Transverse colon (tissue), 4 donors: ENCODE data around the gene PTPRZ1. TPM values are rescaled to one million over a fixed set of nuclear protein-coding genes. Genes with fewer than 3 reads are reported as not detected.

Experiments
- DNase-seq: peaks from one replicate; pipeline ENCODE4 v3.0.0-alpha.2; 2019
- H3K27ac ChIP-seq, 4 donors: fragments of 200-600 bp; sonication (generic); 2 replicates each; pipeline ENCODE4 v1.5.1; 2016 to 2018; ENCODE audit warnings: inconsistent platforms in 4 of 4
- H3K27me3 ChIP-seq: fragments of 200-600 bp; sonication (generic); 2 replicates; pipeline ENCODE4 v1.5.1; 2017; ENCODE audit warnings: inconsistent platforms
- H3K36me3 ChIP-seq, 4 donors: fragments of 200-600 bp; sonication (generic); 2 replicates each; pipeline ENCODE4 v1.5.1; 2017 to 2019; ENCODE audit warnings: inconsistent platforms in 4 of 4
- H3K4me1 ChIP-seq, 4 donors: fragments of 200-600 bp; sonication (generic); 2 replicates each; pipeline ENCODE4 v1.5.1; 2017 to 2020; ENCODE audit warnings: inconsistent platforms in 4 of 4
- H3K4me3 ChIP-seq, 4 donors: fragments of 200-600 bp; sonication (generic); 1 replicate in 1 of 4; 2 replicates in 3 of 4; pipeline versions ENCODE4 v1.5.1 to v1.6.1; 2017 to 2019; ENCODE audit warnings: inconsistent platforms in 4 of 4
- H3K9me3 ChIP-seq, 2 donors: fragments of 200-600 bp; sonication (generic); 2 replicates each; pipeline ENCODE4 v1.5.1; 2017 to 2019; ENCODE audit warnings: inconsistent platforms in 2 of 2
- EP300 ChIP-seq: sonication (generic); formaldehyde crosslinking; IDR thresholded peaks from one replicate; pipeline ENCODE4 v1.6.1; 2017; ENCODE audit warnings: antibody characterized with exemption, low read depth
- POLR2A ChIP-seq: fragments of 450-650 bp; IDR thresholded peaks from one replicate; pipeline ENCODE4 v1.6.1; 2016; ENCODE audit warnings: antibody characterized with exemption, mild to moderate bottlenecking, moderate library complexity
- POLR2AphosphoS5 ChIP-seq, 3 donors: sonication (generic); formaldehyde crosslinking; IDR thresholded peaks; one replicate each; pipeline ENCODE4 v1.6.1; 2016; ENCODE audit warnings: antibody characterized with exemption in 3 of 3
- WGBS, 2 donors: methylation state at CpG; one replicate each; pipeline ENCODE4 v1.1.5; 2018; ENCODE audit warnings: low coverage in 1 of 2; 5-methylcytosine and 5-hydroxymethylcytosine counted together
- in situ Hi-C, 4 donors: fragments of 200-750 bp; cut with MboI; loops; one replicate each; pipeline versions ENCODE4 v1.15.0 to v1.15.1; 2017; ENCODE audit warnings: low sequenced_read_pairs in 3 of 4, low pct_ligation_motif_present in 1 of 4, low pct_unique_long_range_greater_than_20kb in 1 of 4
- intact Hi-C: fragments of 100-400 bp; cut with DNase I; formaldehyde crosslinking; loops from one replicate; pipeline ENCODE4 v1.15.1; 2023; ENCODE audit warnings: low total_unique reads
- total RNA-seq, 4 donors: library from RNA; depleted of rRNA; stranded (reverse); fragments of >200 nt; gene quantifications; one replicate each; pipeline ENCODE4 v1.1.0, GENCODE V29; 2016
- TF ChIP-seq, protein P1 (sequence below), 5 experiments: fragments of 200-600 bp in 3 of 5; fragments of 450-650 bp in 2 of 5; sonication (generic) in 3 of 5; IDR thresholded peaks; 1 replicate in 2 of 5; 2 replicates in 3 of 5; pipeline ENCODE4 v1.5.1; 2016 to 2017; ENCODE audit warnings: antibody characterized with exemption in 5 of 5, inconsistent platforms in 3 of 5, mild to moderate bottlenecking in 2 of 5, moderate library complexity in 1 of 5

Gene PTPRZ1
- total RNA-seq, 4 donors from 2014 or later = 0.37 to 2.4 (median 2.0) TPM

DNA sequence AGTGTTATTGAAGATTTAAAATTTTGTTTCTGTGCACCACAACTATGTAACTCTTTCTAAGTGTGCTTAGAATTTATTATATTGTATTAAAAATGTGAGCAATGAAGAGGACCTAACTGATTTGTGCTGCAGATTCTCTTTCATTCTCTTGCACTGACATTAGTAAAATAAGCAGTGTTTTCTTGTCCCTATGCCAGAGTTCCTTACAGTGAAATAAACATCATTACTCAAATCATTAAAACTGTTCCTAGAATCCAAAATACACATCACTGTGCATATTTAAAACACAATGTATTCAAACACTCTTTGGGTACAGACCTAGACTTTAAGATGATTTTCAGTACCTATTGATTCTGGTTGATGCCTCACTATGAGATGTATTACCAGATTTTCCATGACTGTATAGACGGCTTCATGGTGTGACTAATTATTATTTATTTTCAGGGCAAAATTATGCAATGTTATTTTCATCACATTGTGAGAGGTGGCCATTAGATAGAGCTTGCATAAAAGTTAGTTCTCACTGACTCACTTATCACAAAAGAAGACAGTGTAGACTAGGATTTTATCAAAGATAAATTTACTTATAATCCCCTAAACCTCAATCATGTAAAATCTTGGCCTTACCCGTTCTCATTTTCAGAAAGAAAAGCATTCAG is 93.4 kb downstream of the PTPRZ1 start:
- Histone ChIP-seq H3K27me3 (no peaks in the 10 kb centered on the region), H3K4me3 (no peak overlapping the region), H3K9me3 (no peaks in the 10 kb centered on the region), H3K36me3 (no peaks in the 10 kb centered on the region), H3K4me1 (no peaks in the 10 kb centered on the region), H3K27ac (no peak overlapping the region)
- intact Hi-C loops (no loop called here), in situ Hi-C loops (no loop called here)
- DNase-seq = no peak
- TF ChIP-seq EP300 (no peak), POLR2A (no peak), POLR2AphosphoS5 (IDR thresholded peaks at IDR 0.05) (no peak)
- TF ChIP-seq, protein P1, sequence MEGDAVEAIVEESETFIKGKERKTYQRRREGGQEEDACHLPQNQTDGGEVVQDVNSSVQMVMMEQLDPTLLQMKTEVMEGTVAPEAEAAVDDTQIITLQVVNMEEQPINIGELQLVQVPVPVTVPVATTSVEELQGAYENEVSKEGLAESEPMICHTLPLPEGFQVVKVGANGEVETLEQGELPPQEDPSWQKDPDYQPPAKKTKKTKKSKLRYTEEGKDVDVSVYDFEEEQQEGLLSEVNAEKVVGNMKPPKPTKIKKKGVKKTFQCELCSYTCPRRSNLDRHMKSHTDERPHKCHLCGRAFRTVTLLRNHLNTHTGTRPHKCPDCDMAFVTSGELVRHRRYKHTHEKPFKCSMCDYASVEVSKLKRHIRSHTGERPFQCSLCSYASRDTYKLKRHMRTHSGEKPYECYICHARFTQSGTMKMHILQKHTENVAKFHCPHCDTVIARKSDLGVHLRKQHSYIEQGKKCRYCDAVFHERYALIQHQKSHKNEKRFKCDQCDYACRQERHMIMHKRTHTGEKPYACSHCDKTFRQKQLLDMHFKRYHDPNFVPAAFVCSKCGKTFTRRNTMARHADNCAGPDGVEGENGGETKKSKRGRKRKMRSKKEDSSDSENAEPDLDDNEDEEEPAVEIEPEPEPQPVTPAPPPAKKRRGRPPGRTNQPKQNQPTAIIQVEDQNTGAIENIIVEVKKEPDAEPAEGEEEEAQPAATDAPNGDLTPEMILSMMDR (IDR thresholded peaks at IDR 0.05) = no peak
- WGBS, 2 donors = 48 to 76% methylated on average over 2 of the region's 2 CpGs

DNA sequence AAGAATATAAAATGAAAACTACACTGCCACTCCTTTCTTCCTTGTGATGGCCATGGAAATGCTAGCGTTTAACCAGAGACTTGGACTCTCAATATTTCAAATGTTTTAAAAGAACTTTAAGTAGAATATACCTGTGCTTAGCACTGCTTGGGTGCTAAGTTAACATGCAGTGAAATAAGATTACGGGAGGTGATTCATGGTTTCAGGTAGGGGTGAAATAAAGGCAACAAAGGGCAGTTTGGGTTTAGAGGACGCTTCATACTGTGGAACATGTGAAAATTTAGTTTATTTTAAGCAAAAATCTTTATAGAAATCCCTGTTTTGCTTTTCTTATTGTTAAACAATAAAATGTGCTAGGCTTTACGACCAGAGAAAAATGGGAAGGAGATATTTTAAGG is 94.0 kb downstream of the PTPRZ1 start:
- H3K36me3 ChIP-seq = no peaks in the 10 kb centered on the region
- no peaks in the 10 kb centered on the region for H3K27me3 ChIP-seq
- no peak overlapping the region for H3K4me3 ChIP-seq
- WGBS, 2 donors = 63 to 70% methylated on average over 4 of the region's 4 CpGs
- no peak for DNase-seq
- no peak overlapping the region for H3K27ac ChIP-seq
- TF ChIP-seq, protein P1 (IDR thresholded peaks at IDR 0.05) = no peak
- TF ChIP-seq POLR2AphosphoS5 (IDR thresholded peaks at IDR 0.05) = no peak
- no peak for TF ChIP-seq POLR2A
- no peak for TF ChIP-seq EP300
- no peaks in the 10 kb centered on the region for H3K9me3 ChIP-seq
- intact Hi-C loops = no loop called here
- in situ Hi-C loops = no loop called here
- H3K4me1 ChIP-seq = no peaks in the 10 kb centered on the region

DNA sequence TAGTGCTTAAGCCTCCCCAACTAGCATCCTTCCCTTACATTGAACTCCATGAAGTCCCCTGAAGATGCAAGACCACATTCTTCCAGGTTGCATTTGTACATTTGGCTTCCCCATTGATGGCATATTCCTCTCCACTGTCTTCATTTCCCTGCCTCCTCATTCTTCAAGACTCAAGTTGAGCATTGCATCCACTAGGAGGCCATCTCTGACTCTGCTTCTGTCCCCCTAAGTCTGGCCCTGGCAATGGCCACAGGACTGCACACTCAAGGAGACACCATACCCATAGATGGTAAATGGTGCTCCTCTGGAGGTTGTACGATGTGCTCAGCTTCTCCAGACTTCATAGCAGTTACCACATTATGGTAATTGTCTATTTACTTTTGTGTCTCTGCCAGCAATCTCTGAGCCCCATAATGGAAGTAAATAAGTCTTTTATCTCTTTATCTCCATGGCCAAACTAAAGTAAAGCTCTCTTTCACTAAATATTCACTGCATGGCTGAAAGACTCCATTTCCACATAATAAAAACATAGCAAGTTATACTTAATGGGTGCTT is 112.6 kb downstream of the PTPRZ1 start:
- TF ChIP-seq POLR2AphosphoS5 (IDR thresholded peaks at IDR 0.05) (no peak), POLR2A (no peak), EP300 (no peak)
- TF ChIP-seq, protein P1 (IDR thresholded peaks at IDR 0.05) = no peak
- in situ Hi-C loops = loop anchor here in 3 of 4 donors (25.0 kb wide), 2 partner anchors 373 to 623 kb away; no protein-coding TSS in a partner anchor
- WGBS, 2 donors = 52% methylated on average over 1 of the region's 1 CpG; no CpG with 5 or more reads in 1 of the 2 donors

DNA sequence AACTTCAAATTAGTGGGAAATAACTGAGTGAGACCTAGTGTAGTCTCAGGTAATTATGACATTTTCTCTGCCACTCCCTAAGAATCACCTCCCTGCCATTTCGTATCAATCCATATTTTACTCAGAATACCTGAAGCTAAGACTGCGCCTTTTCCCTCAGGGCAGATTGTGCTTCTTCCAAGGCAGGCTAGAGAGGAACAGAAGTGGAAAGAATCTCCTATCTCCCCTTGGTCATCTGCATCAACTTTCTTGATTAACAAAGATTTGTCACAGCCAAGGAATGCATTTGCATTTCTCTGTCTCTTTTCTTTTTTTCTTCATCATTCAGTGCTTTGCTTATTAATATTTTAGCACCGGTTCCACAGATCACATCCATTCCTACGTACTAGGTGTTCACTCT is 119.1 kb downstream of the PTPRZ1 start:
- WGBS, 2 donors = 75 to 77% methylated on average over 4 of the region's 4 CpGs
- Histone ChIP-seq H3K4me1 (no peaks in the 10 kb centered on the region), H3K4me3 (no peak overlapping the region), H3K9me3 (no peaks in the 10 kb centered on the region), H3K27ac (no peak overlapping the region), H3K27me3 (no peaks in the 10 kb centered on the region), H3K36me3 (no peaks in the 10 kb centered on the region)
- TF ChIP-seq, protein P1 (IDR thresholded peaks at IDR 0.05) = no peak
- TF ChIP-seq POLR2AphosphoS5 (IDR thresholded peaks at IDR 0.05) (no peak), POLR2A (no peak), EP300 (no peak)
- in situ Hi-C loops = loop anchor here in 3 of 4 donors (10.0 to 25.0 kb wide), 3 partner anchors 380 to 630 kb away; no protein-coding TSS in a partner anchor
- no peak for DNase-seq
- intact Hi-C loops = no loop called here

More for the DNA sequence above, 112.6 kb downstream of the PTPRZ1 start:
- no peaks in the 10 kb centered on the region for H3K4me1 ChIP-seq
- H3K9me3 ChIP-seq = no peaks in the 10 kb centered on the region
- intact Hi-C loops = no loop called here
- H3K27ac ChIP-seq = no peak overlapping the region
- DNase-seq = no peak
- no peaks in the 10 kb centered on the region for H3K27me3 ChIP-seq
- no peaks in the 10 kb centered on the region for H3K36me3 ChIP-seq
- no peak overlapping the region for H3K4me3 ChIP-seq
